Fibroblast of mammary gland (primary cell): Measurements from ENCODE around the gene ANKRD13B.

ENCODE experiments used
- DNase-seq: peaks from one replicate; pipeline ENCODE4 v3.0.0-alpha.2; 2010; ENCODE audit warnings: low read depth
- H3K4me3 ChIP-seq: 2 replicates; pipeline ENCODE4 v1.5.1; 2011; ENCODE audit warnings: low read depth, mild to moderate bottlenecking, low read length, moderate library complexity; ENCODE audit not compliant: control insufficient read depth
- TF ChIP-seq, protein P1 (sequence below): conservative IDR thresholded peaks from 2 replicates; pipeline ENCODE4 v1.5.1; 2011; ENCODE audit warnings: low read depth, low read length, inconsistent platforms; ENCODE audit not compliant: control insufficient read depth, insufficient read depth

ANKRD13B gene

DNA sequence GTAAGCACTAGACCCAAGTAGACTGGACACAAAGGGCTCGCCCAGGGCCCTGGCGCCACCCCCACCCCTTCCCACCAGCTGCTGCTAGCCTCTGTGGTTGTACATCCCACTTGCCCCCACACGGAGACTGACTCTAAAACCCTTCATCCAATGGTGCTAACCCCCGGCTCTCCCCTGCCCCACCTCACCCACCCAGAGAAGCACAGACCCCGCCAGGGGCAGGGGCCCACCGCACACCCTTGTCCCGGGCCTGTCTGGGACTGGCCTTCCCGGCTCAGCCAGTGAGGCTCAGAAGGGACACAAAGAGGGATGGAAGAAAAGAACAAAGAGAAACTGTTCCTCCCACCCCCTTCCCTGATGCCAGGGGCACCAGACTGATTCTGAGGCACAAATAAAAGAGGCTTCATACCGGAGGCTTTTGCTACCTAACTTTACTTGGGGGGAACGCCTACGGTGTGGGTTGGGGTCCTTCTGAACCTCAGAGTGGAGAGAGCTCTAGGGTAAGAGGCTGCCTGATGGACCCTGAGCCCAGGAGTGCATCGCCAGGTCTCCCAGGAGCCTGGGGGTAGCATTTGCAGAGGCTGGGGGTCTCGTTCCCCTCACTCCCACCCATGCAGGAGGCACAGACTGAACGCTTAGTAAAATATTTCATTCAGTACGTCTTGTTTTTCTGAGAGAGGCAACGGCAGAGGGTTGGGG lies 21.6 kb downstream of the ANKRD13B start:
- TF ChIP-seq, protein P1, sequence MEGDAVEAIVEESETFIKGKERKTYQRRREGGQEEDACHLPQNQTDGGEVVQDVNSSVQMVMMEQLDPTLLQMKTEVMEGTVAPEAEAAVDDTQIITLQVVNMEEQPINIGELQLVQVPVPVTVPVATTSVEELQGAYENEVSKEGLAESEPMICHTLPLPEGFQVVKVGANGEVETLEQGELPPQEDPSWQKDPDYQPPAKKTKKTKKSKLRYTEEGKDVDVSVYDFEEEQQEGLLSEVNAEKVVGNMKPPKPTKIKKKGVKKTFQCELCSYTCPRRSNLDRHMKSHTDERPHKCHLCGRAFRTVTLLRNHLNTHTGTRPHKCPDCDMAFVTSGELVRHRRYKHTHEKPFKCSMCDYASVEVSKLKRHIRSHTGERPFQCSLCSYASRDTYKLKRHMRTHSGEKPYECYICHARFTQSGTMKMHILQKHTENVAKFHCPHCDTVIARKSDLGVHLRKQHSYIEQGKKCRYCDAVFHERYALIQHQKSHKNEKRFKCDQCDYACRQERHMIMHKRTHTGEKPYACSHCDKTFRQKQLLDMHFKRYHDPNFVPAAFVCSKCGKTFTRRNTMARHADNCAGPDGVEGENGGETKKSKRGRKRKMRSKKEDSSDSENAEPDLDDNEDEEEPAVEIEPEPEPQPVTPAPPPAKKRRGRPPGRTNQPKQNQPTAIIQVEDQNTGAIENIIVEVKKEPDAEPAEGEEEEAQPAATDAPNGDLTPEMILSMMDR, result no peak
- no peak for DNase-seq
- no peak overlapping the region for H3K4me3 ChIP-seq

DNA sequence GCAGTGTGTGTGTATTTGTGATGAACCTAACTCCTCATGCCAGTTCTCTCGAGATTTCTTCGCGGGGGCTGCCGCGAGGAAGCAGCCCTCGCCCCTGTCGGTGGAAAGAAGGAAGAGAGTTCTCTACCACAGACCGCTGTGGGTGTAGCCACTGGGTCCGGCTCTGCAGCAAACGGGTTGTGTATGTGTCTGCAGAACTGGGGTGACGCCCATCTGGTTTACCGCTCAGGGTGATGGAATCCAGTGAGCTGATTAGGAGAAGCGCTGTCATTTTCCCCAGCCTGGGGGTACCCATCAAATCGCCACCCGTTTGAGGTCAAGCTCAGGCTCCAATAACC lies 22.1 kb downstream of the ANKRD13B start:
- H3K4me3 ChIP-seq, result peak overlapping the region; percentile 9
- DNase-seq, result peak; percentile 15
- TF ChIP-seq, protein P1, result no peak

DNA sequence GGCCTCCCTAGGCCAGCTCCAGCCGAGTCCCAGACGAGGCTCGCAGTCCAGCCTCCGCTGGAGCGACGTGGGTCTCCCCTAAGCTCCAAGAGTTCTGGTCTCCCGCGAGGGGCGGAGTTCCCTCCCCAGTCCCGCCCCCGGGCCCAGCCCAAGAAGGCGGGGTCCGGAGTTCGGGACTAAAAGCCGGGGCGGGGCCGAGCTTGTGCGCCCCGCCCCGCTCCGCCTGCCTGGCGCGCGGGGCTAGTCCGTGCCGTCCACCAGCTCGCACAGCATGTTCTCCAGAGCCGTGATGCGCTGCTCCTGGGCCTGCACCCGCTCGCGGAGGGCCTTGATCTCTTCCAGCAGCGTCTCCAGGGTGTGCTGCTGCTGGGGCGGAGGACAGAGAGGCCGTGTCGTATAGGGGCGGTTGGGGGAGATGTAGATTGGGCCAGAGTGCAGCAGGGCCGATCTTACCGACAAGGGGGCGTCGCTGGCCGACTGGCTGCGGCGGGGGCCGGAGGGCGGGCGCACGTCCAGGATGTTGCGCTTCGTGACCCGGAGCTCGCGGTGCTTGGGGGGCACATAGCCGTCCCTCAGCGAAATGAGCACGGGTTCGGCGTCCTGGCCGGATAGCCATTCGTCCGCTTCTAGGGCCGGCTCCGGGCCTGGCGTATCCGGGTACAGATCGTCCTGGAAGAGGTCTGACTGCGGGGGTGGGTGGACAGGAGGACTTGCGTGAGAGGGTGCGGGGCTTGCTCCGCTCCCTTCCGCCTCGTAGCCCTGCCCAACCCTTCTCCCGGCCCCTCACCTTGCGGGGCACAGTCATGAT lies 22.8 kb downstream of the ANKRD13B start:
- TF ChIP-seq, protein P1, result no peak
- H3K4me3 ChIP-seq, result peak overlapping the region; percentile 27

DNA sequence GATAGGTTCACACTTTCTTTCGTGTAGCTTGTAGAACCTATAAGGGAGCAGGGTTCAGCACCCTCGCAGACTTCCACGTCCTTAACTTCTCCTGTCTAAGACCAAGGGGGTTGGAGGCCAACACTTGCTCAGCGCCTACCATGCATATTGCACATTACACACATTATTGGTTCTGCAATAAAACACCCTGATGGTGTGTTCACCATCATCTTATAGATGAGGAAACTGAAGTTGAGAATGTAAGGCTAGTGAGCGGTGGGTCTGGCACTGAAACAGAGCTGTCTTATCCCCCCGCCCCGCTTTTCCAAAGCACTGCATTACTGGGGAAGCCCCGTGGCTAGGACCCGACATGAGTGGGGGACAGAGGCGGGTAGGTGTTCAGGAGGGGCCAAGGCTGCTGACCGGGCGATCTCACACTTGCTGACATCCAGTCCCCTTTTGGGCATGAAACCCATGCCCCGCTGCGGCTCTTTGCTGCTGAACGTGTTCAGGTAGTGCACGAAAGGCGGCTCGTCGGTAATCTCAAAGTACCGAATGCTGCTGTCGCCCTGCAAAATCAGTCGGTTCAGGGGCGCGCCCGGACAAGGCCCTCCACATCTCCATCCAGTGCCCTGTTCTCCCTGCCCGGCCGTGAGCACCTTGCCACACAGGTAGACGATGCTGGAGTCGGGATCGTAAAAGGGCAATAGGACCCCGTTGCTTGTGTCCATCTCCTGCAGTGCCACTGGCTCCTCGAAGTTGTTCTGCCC lies 23.5 kb downstream of the ANKRD13B start:
- TF ChIP-seq, protein P1, result no peak
- no peak for DNase-seq
- H3K4me3 ChIP-seq, result peak overlapping the region; percentile 27

More for the DNA sequence above, 22.8 kb downstream of the ANKRD13B start:
- DNase-seq, result peak; percentile 80

DNA sequence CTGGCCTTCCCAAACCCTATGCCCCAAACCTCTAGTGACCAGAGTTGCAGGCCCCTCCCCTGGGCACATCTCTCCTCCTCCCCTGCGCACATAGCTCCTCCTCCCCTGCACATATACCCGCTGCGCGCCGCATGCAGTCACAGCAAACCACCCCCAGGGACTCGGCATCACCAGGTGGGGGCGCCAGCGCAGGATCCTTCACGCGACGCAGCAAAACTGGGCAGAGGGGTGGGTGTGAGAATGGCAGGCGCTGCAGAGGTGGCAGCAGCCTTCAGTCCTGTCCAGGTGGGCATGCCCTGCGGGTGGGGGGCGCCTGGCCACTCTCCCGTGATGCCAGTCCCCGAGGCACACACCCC lies 24.2 kb downstream of the ANKRD13B start:
- peak; percentile 70 for DNase-seq
- TF ChIP-seq, protein P1, result peak; percentile 56
- H3K4me3 ChIP-seq, result no peak overlapping the region

DNA sequence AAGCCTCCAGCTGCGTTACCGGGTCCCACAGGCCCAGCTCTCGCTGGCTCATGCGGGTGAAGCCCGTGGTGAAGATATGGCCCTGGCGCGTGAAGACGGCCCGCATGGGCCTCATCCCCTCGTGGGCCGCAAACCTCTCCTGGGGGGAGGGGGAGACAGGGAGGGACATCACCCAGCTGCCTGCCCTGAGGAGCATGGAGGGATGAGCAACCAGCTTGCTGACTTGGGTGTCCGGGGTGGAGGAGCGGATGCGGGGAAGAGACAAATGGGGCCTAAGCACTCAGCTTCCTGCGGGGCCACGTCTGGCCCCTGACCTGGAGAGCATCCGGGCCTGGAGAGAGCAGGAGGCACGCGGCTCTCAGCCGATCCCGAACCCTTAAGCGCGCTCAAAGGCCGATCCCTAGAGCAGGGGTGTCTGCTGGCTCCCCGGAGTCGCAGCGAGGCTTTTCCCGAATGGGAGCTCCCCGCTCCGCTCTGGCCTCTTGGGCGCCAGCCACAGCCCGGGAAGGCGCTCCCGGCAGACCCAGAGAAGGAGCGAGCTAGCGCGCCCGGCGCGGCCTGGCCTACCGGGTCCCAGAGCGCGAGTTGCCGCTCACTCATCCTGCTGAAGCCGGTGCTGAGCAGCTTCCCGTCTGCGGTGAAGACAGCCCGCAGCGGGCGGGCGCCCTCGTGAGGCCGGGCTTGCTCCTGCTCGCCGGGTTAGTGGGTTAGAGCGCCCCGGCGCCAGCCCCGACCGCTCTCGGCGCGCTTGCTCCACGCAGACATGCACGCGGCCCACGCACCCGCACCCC lies 24.7 kb downstream of the ANKRD13B start:
- peak overlapping the region; percentile 13 for H3K4me3 ChIP-seq
- DNase-seq, result peak; percentile 77
- TF ChIP-seq, protein P1, result peak; percentile 44
